Globus pallidus (tissue), 1 donor: Measurements from ENCODE around the gene POLR1D.

Experiments
- DNase-seq: peaks from one replicate; pipeline ENCODE4 v3.0.0-alpha.2; 2015; ENCODE audit warnings: low spot score

Gene POLR1D, protein sequence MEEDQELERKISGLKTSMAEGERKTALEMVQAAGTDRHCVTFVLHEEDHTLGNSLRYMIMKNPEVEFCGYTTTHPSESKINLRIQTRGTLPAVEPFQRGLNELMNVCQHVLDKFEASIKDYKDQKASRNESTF

DNA sequence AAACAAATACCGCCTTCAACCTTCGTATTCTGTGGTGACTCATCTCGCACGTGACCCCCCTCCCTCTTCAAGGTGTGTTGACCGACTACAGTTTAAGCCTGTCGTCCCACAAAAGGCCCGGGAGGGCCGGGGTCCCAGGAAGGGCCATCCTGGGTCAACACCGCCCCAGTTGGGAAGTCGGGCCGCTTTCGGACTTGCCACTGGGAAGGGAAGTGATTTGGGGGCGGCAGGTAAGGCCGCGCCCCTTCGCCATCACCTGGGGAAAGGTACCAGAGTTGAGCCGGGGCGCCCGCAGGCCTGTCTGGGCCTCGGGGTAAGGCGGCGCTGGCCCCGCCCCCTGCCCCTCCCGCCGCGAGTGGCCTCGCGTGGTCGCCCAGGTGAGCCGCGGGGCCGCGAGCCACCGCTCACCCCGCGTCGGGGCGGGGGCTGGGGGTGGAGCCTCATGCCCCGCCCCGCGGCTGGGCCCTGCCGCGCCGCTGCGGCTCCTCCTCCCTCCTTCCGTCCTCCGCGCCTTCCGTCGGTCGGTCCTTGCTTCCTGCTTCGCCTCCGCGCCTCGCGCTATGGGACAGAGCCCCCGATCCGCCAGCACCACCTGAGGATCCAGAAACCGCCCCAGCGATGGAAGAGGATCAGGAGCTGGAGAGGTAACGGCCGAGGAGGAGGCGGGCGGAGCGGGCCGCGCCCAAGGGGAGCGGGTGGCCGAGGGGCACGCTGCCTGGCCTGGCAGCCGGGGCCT, at the start of gene POLR1D:
Gene POLR1D, plus strand, starts transcription at position 527 of the 736 bp plus-strand sequence. Its CDS starts 92 bp downstream, at position 619.
- peak; percentile 79 for DNase-seq

- DNase-seq, result no peak
Observed at GRCh38 chr13:27572234-27572901, 49.3 kb upstream of the POLR1D start.

DNA sequence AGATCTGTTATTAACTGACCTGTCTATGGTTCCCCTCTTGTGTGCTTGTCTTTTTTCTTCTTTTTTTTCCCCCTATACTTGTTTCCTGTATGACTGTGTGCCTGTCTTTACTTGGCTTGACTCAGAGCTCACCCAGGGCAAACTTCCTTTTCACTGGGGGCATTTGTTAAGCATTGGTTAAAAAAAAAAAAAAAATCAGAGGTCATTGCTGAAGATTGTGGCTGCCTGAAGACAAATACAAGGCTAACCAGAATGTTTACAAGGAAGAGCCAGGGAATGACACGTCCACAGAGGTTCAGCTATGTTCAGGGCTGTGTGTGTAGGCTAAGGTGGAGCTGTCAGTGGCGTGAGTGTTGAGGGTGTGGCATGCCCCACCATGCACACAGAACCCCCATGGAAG, 48.4 kb upstream of the POLR1D start:
- DNase-seq, result no peak

DNA sequence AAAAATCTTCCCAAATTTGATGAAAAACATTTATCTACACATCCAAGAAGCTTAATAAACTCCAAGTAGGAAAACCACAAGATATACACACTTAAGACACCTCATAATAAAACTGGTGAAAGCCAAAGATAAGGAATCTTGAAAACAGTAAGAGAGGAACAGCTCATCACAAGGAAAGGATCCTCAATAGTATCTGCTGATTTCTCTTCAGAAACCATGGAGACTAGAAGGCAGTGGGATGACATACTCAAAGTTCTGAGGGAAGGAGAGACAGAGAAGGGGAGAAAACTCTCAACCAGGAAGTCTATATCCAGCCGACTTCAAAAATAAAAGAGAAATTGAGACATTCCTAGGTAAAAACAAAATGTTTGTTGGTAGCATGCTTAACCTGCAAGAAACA, 47.0 kb upstream of the POLR1D start:
- DNase-seq, result no peak

GRCh38 chr13:27578121-27579030, 43.3 kb upstream of the POLR1D start:
- DNase-seq, result peak; percentile 27

GRCh38 chr13:27583645-27584044, 38.0 kb upstream of the POLR1D start:
- no peak for DNase-seq

GRCh38 chr13:27587095-27587746, 34.5 kb upstream of the POLR1D start:
- DNase-seq, result no peak

GRCh38 chr13:27588405-27588804, 33.3 kb upstream of the POLR1D start:
- no peak for DNase-seq

- no peak for DNase-seq
Observed at GRCh38 chr13:27592865-27593264, 28.8 kb upstream of the POLR1D start.

DNA sequence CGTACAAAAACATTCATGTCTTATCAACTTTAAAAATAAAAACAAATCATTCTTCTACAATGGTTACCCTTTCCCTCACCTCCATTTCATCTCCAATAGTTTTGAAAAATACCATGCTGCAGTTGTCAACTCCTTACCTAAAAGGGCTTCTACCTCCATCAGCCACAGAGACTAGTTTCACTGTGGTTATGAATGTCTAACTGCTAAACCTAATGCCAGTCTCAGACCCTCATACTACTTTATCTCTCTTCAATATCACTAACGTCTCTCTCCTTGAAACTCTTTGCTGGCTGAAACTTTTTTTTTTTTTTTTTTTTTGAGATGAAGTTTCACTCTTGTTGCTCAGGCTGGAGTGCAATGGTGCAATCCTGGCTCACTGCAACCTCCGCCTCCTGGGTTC, 28.4 kb upstream of the POLR1D start:
- DNase-seq, result no peak

- DNase-seq, result no peak
Observed at GRCh38 chr13:27595055-27595811, 26.5 kb upstream of the POLR1D start.

DNA sequence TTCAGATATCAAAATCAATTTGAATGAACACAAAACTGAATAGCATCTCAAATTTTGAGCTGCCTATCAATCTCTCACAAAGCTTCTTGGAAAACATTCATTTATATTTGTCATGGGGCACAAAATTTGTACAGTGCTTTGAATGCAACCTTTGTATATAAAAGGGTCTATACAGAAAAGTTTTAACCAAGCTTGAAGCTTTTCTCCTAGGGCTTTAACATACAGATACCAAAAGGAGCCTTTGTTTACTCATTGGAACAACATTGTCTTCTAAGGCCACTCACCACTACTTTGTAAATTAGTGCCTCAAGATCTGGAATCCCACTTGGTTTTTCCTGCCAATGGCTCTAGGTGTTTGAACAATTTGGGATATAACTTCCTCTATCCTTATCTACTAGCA, 22.6 kb upstream of the POLR1D start:
- DNase-seq, result no peak

- no peak for DNase-seq
Observed at GRCh38 chr13:27599845-27600553, 21.7 kb upstream of the POLR1D start.

DNA sequence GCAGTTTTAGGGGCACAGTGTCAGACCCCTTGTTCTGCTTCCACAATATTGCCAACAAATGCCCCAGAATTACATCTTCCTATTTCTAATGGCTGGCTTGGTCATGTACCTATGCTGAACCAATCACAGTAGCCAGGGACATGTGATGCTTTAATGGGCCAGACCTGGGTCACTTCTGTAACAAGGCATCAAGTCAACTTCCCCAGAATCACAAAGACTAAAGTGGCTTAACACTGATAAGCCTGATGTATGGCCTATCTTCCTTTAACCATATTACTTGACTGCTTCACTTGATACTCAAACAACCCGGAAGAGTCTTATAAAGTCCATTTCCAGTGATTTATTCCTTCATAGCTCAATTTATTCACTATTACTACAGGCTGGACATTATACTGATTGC, 21.0 kb upstream of the POLR1D start:
- DNase-seq, result no peak

- DNase-seq, result no peak
Observed at GRCh38 chr13:27601208-27601607, 20.5 kb upstream of the POLR1D start.

GRCh38 chr13:27601803-27602202, 19.9 kb upstream of the POLR1D start:
- no peak for DNase-seq

- no peak for DNase-seq
Observed at GRCh38 chr13:27605099-27605498, 16.6 kb upstream of the POLR1D start.

- no peak for DNase-seq
Observed at GRCh38 chr13:27605610-27606200, 16.0 kb upstream of the POLR1D start.

DNA sequence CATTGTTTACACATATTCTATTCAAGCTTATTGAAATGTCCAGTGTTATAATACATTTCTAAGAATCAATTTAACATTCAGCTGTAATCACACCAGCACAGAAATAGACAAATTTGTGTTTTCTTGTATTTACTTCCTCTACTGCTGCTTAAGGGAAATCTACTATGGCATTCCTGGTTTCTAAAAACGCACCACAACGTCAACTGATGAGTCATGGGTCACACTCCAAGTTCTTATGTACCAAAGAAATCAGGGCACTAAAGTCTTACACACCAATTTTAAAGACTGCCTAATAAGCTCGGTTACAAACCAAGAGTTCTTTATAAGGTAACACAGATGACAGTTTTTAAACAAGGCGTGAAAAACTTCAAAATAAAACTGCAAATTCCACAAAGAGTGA, 14.6 kb upstream of the POLR1D start:
- DNase-seq, result no peak

- no peak for DNase-seq
Observed at GRCh38 chr13:27613628-27614027, 8.1 kb upstream of the POLR1D start.
